Stimulated activated CD4-positive, alpha-beta T cell treated with anti-CD3 and anti-CD28 coated beads, TNF-alpha, amount 100 ng/mL, for 4 hours (primary cell): ENCODE data around the gene OAF.

Experiments
- DNase-seq, 3 experiments: peaks; one replicate each; pipeline ENCODE4 v3.0.0-alpha.2; 2020; ENCODE audit warnings: low read depth in 3 of 3

The OAF gene

GRCh38 chr11:120201653-120202052 is 9.2 kb upstream of the OAF start:
- no peak for DNase-seq

- DNase-seq = no peak
Observed at GRCh38 chr11:120203626-120204025, 7.2 kb upstream of the OAF start.

GRCh38 chr11:120205596-120206161 is 5.2 kb upstream of the OAF start:
- no peak for DNase-seq

GRCh38 chr11:120207512-120207911 is 3.3 kb upstream of the OAF start:
- DNase-seq = no peak

GRCh38 chr11:120208001-120208441 is 2.8 kb upstream of the OAF start:
- no peak for DNase-seq

- DNase-seq = no peak
Observed at GRCh38 chr11:120208777-120209176, 2.1 kb upstream of the OAF start.

GRCh38 chr11:120209746-120210625 is 846 bp upstream of the OAF start:
- DNase-seq = no peak

GRCh38 chr11:120211522-120212258 is 858 bp downstream of the OAF start:
- no peak for DNase-seq

GRCh38 chr11:120212259-120212878 is 1.5 kb downstream of the OAF start:
- no peak for DNase-seq

GRCh38 chr11:120212926-120213325 is 2.1 kb downstream of the OAF start:
- no peak for DNase-seq

GRCh38 chr11:120214581-120214980 is 3.7 kb downstream of the OAF start:
- DNase-seq = no peak

GRCh38 chr11:120215634-120216033 is 4.8 kb downstream of the OAF start:
- no peak for DNase-seq

- no peak for DNase-seq
Observed at GRCh38 chr11:120216426-120217102, 5.7 kb downstream of the OAF start.

GRCh38 chr11:120217526-120217925 is 6.7 kb downstream of the OAF start:
- no peak for DNase-seq

- DNase-seq = no peak
Observed at GRCh38 chr11:120217941-120218694, 7.3 kb downstream of the OAF start.

- DNase-seq = no peak
Observed at GRCh38 chr11:120218695-120219033, 7.8 kb downstream of the OAF start.

GRCh38 chr11:120219232-120219937 is 8.6 kb downstream of the OAF start:
- DNase-seq = no peak

- no peak for DNase-seq
Observed at GRCh38 chr11:120219938-120220746, 9.3 kb downstream of the OAF start.

GRCh38 chr11:120220747-120221037 is 9.9 kb downstream of the OAF start:
- no peak for DNase-seq
